H9 (cell line): Measurements from ENCODE around the gene WAC. TPM values are rescaled to one million over a fixed set of nuclear protein-coding genes. Genes with fewer than 3 reads are reported as not detected.

Source experiments
- DNase-seq: peaks from one replicate; pipeline ENCODE4 v3.0.0-alpha.2; 2017
- H2AFZ ChIP-seq: one replicate; pipeline ENCODE4 v1.6.1; 2013; ENCODE audit warnings: mild to moderate bottlenecking, low read length, control low read depth, moderate library complexity
- H2AK5ac ChIP-seq: 2 replicates; pipeline ENCODE4 v1.6.1; 2013; ENCODE audit warnings: low read length, control low read depth, mixed read lengths; ENCODE audit not compliant: insufficient read length
- H2BK120ac ChIP-seq: one replicate; pipeline ENCODE4 v1.6.1; 2013; ENCODE audit warnings: low read depth, mild to moderate bottlenecking, low read length, control low read depth, inconsistent platforms; ENCODE audit not compliant: poor library complexity, severe bottlenecking
- H2BK12ac ChIP-seq: 2 replicates; pipeline ENCODE4 v1.6.1; 2013; ENCODE audit warnings: low read length, control low read depth, mixed read lengths, low read depth; ENCODE audit not compliant: insufficient read length
- H2BK15ac ChIP-seq: 2 replicates; pipeline ENCODE4 v1.6.1; 2013; ENCODE audit warnings: low read depth, low read length, control low read depth
- H2BK20ac ChIP-seq: one replicate; pipeline ENCODE4 v1.6.1; 2013; ENCODE audit warnings: low read depth, mild to moderate bottlenecking, low read length, control low read depth, inconsistent platforms; ENCODE audit not compliant: poor library complexity, severe bottlenecking
- H2BK5ac ChIP-seq: 2 replicates; pipeline ENCODE4 v1.6.1; 2013; ENCODE audit warnings: low read length, control low read depth, mixed read lengths; ENCODE audit not compliant: insufficient read length
- H3K14ac ChIP-seq: 2 replicates; pipeline ENCODE4 v1.6.1; 2013; ENCODE audit warnings: low read length, control low read depth; ENCODE audit not compliant: insufficient read depth
- H3K18ac ChIP-seq: 2 replicates; pipeline ENCODE4 v1.6.1; 2013; ENCODE audit warnings: low read depth, mild to moderate bottlenecking, mixed read lengths, low read length, control low read depth; ENCODE audit not compliant: insufficient read length
- H3K23ac ChIP-seq: 2 replicates; pipeline ENCODE4 v1.6.1; 2013; ENCODE audit warnings: low read length, control low read depth, mixed read lengths, low read depth; ENCODE audit not compliant: insufficient read length
- H3K23me2 ChIP-seq: 2 replicates; pipeline ENCODE4 v1.6.1; 2013; ENCODE audit warnings: low read depth, mild to moderate bottlenecking, mixed read lengths, low read length, control low read depth; ENCODE audit not compliant: insufficient read length, poor library complexity, severe bottlenecking
- H3K27ac ChIP-seq: 2 replicates; pipeline ENCODE4 v1.5.1; 2013; ENCODE audit warnings: low read length, control low read depth, mixed read lengths, low read depth; ENCODE audit not compliant: insufficient read length
- H3K27me3 ChIP-seq: 2 replicates; pipeline ENCODE4 v1.6.1; 2013; ENCODE audit warnings: low read length, control low read depth, inconsistent platforms; ENCODE audit not compliant: insufficient read depth
- H3K4ac ChIP-seq: 2 replicates; pipeline ENCODE4 v1.6.1; 2013; ENCODE audit warnings: low read depth, mild to moderate bottlenecking, control low read depth, inconsistent platforms, low read length, moderate library complexity
- H3K4me1 ChIP-seq: 2 replicates; pipeline ENCODE4 v1.6.1; 2013; ENCODE audit warnings: low read length, control low read depth, inconsistent platforms; ENCODE audit not compliant: insufficient read depth
- H3K4me2 ChIP-seq: 2 replicates; pipeline ENCODE4 v1.6.1; 2013; ENCODE audit warnings: low read length, control low read depth, mixed read lengths; ENCODE audit not compliant: insufficient read length, insufficient read depth
- H3K56ac ChIP-seq: 2 replicates; pipeline ENCODE4 v1.6.1; 2013; ENCODE audit warnings: low read depth, mild to moderate bottlenecking, mixed read lengths, low read length, control low read depth; ENCODE audit not compliant: insufficient read length
- H3K79me1 ChIP-seq: 2 replicates; pipeline ENCODE4 v1.6.1; 2013; ENCODE audit warnings: low read depth, mild to moderate bottlenecking, moderate library complexity, low read length, control low read depth, inconsistent platforms; ENCODE audit not compliant: insufficient read depth, poor library complexity, severe bottlenecking
- H3K79me2 ChIP-seq: 2 replicates; pipeline ENCODE4 v1.6.1; 2013; ENCODE audit warnings: low read length, control low read depth, inconsistent platforms; ENCODE audit not compliant: insufficient read depth
- H3K9ac ChIP-seq: 2 replicates; pipeline ENCODE4 v1.6.1; 2013; ENCODE audit warnings: low read length, control low read depth, mixed read lengths; ENCODE audit not compliant: insufficient read length; ENCODE audit errors: extremely low read depth
- H3K9me3 ChIP-seq: one replicate; pipeline ENCODE4 v1.6.1; 2013; ENCODE audit warnings: low read depth, low read length, inconsistent platforms; ENCODE audit not compliant: control insufficient read depth
- H3T11ph ChIP-seq: one replicate; pipeline ENCODE4 v1.6.1; 2013; ENCODE audit warnings: mild to moderate bottlenecking, low read length, control low read depth, inconsistent platforms
- H4K20me1 ChIP-seq: one replicate; pipeline ENCODE4 v1.6.1; 2013; ENCODE audit not compliant: control insufficient read depth, insufficient read length, insufficient read depth
- H4K5ac ChIP-seq: 2 replicates; pipeline ENCODE4 v1.6.1; 2013; ENCODE audit warnings: low read depth, mild to moderate bottlenecking, mixed read lengths, low read length, control low read depth; ENCODE audit not compliant: insufficient read length
- H4K8ac ChIP-seq: replicated peaks from 2 replicates; pipeline ENCODE4 v1.6.1; 2013; ENCODE audit warnings: low read length, control low read depth, mixed read lengths, low read depth; ENCODE audit not compliant: insufficient read length
- H4K91ac ChIP-seq: 2 replicates; pipeline ENCODE4 v1.6.1; 2013; ENCODE audit warnings: low read depth, mild to moderate bottlenecking, moderate library complexity, mixed read lengths, low read length, control low read depth; ENCODE audit not compliant: insufficient read length
- H3K27ac Mint-ChIP-seq, 3 experiments: 2 replicates in 2 of 3; 3 replicates in 1 of 3; pipeline ENCODE4 v1.8.0; 2020 to 2021; ENCODE audit warnings: mixed read lengths in 3 of 3, mild to moderate bottlenecking in 1 of 3, moderate library complexity in 1 of 3
- H3K27me3 Mint-ChIP-seq: 2 replicates; pipeline ENCODE4 v1.8.0; 2021; ENCODE audit warnings: low read depth, mild to moderate bottlenecking, moderate library complexity, mixed read lengths
- H3K36me3 Mint-ChIP-seq, 3 experiments: 2 replicates in 2 of 3; 3 replicates in 1 of 3; pipeline ENCODE4 v1.8.0; 2020 to 2021; ENCODE audit warnings: low read depth in 3 of 3, mixed read lengths in 3 of 3; ENCODE audit not compliant: insufficient read depth in 1 of 3
- H3K4me1 Mint-ChIP-seq, 2 experiments: 2 replicates each; pipeline ENCODE4 v1.8.0; 2020; ENCODE audit warnings: mixed read lengths in 2 of 2
- H3K4me3 Mint-ChIP-seq, 2 experiments: 2 replicates in 1 of 2; 3 replicates in 1 of 2; pipeline ENCODE4 v1.8.0; 2020 to 2021; ENCODE audit warnings: mild to moderate bottlenecking in 2 of 2, mixed read lengths in 2 of 2, moderate library complexity in 1 of 2
- H3K9me3 Mint-ChIP-seq, 2 experiments: 2 replicates in 1 of 2; 3 replicates in 1 of 2; pipeline ENCODE4 v1.8.0; 2020; ENCODE audit warnings: mild to moderate bottlenecking in 2 of 2, mixed read lengths in 2 of 2, moderate library complexity in 1 of 2
- CTCF ChIP-seq: fragments of 200-600 bp; sonication (generic); conservative IDR thresholded peaks from 3 replicates; pipeline ENCODE4 v1.8.0; 2021; ENCODE audit warnings: antibody characterized with exemption, mild to moderate bottlenecking
- WGBS: extraction: QIAGEN DNeasy Blood & Tissue Kit; methylation state at CpG from one replicate; pipeline ENCODE4 v1.1.7; 2013; ENCODE audit warnings: missing lambda C conversion rate, low lambda C conversion rate, mixed read lengths; ENCODE audit not compliant: insufficient read length; ENCODE audit errors: extremely low coverage; 5-methylcytosine and 5-hydroxymethylcytosine counted together
- total RNA-seq: library from RNA; stranded (reverse); gene quantifications from 2 replicates; pipeline ENCODE4 v1.2.1, GENCODE V29; 2021

Gene WAC
- total RNA-seq, 1 experiment from 2014 or later: 130 TPM

- H3K27me3 Mint-ChIP-seq: no peaks in the 10 kb centered on the region
Measured at GRCh38 chr10:28548781-28549498, 16.0 kb downstream of the WAC start.

More at GRCh38 chr10:28548781-28549498, 16.0 kb downstream of the WAC start:
- WGBS: no CpG with 5 or more reads among the region's 2 CpGs
- no peak overlapping the region for H2AK5ac ChIP-seq
- Mint-ChIP-seq H3K9me3 (no peaks in the 10 kb centered on the region), H3K4me3 (no peak overlapping the region), H3K36me3 (peaks cover 36 to 81% (median 70%) of the 10 kb centered on the region in 3 experiments), H3K4me1 (peaks cover 27 to 34% of the 10 kb centered on the region in 2 experiments), H3K27ac (peak overlapping the region in 1 of 3 experiments; percentile 62; a peak in 3 of 7 replicates)
- no peak overlapping the region for H4K5ac ChIP-seq
- H3K27me3 ChIP-seq: no peaks in the 10 kb centered on the region
- peaks cover 35% of the 10 kb centered on the region; the same call in 1 of the 2 replicates for H3K79me2 ChIP-seq
- H3K56ac ChIP-seq: no peak overlapping the region
- no peak overlapping the region for H2BK15ac ChIP-seq
- no peak overlapping the region for H3K23ac ChIP-seq
- DNase-seq: no peak
- no peaks in the 10 kb centered on the region for H3K9me3 ChIP-seq
- H4K8ac ChIP-seq: no peak overlapping the region
- H2AFZ ChIP-seq: no peak overlapping the region
- no peak overlapping the region for H3K4ac ChIP-seq
- no peaks in the 10 kb centered on the region for H3K79me1 ChIP-seq
- no peak overlapping the region for H2BK20ac ChIP-seq
- no peak overlapping the region for H3K18ac ChIP-seq
- no peaks in the 10 kb centered on the region for H4K20me1 ChIP-seq
- no peak for TF ChIP-seq CTCF
- H2BK12ac ChIP-seq: no peak overlapping the region
- H3T11ph ChIP-seq: no peak overlapping the region
- H3K14ac ChIP-seq: no peak overlapping the region
- H2BK120ac ChIP-seq: no peak overlapping the region
- H3K27ac ChIP-seq: no peak overlapping the region
- H2BK5ac ChIP-seq: no peak overlapping the region
- no peaks in the 10 kb centered on the region for H3K23me2 ChIP-seq
- no peak overlapping the region for H3K9ac ChIP-seq
- no peak overlapping the region for H4K91ac ChIP-seq
- no peaks in the 10 kb centered on the region for H3K4me1 ChIP-seq
- H3K4me2 ChIP-seq: no peak overlapping the region
